ENCODE results near the gene DLX2. TPM values are rescaled to one million over a fixed set of nuclear protein-coding genes. Genes with fewer than 3 reads are reported as not detected.
A peak's percentile ranks its signal among the peaks of the same experiment; 100 is the strongest.

The DLX2 gene
- polyA plus RNA-seq, 1 donor from 2014 or later: 7.7 TPM

DNA sequence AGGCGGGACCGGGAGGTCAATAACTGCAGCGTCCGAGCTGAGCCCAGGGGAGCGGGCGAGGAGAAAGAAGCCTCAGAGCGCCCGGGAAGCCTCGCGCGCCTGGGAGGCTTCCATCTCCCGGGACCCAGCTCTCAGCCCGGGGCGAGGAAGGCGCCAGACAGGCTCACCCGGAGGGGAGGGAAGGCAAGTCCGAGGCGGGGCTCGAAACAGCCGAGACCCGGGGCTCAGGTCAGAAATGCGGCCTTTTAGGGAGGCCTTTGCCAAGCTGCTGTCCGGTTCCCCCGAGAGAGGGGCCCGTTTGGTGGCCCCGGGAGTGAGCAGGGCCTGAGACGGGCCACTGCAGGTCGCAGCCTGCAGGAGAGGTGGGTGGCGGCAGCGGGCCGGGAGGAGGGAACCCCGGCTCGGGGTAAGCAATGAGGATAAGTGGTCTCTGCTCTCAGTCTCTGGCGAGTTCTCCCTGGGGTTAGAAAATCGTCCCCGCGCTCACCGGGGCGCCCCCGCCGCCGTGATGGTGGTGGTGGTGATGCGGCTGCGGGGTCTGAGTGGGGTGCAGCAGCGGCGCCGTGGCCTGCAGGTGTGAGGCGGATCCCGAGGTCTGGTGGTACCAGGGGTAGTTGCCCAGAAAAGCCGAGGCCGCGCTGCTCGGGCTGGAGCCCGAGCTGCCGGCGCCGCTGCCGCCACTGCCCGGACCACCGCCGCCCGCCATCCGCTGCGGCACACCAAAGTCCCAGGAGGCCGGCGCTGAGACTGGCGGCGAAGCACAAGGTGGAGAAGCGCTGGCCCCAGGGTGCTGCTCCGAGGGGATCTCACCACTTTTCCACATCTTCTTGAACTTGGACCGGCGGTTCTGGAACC lies 2.4 kb downstream of the DLX2 start:
- H3K4me3 ChIP-seq (ENCODE audit: low read length): peak overlapping the region; percentile 85
- peak overlapping the region; percentile 87 for H3K4me2 ChIP-seq (ENCODE audit: low read length)
- H3F3A ChIP-seq (ENCODE audit: insufficient read depth, low read length, poor library complexity, severe bottlenecking): peaks cover 5% of the 10 kb centered on the region
- peaks cover 7% of the 10 kb centered on the region for H3K27me3 ChIP-seq (ENCODE audit: insufficient read depth, low read depth, low read length)
- no peaks in the 10 kb centered on the region for H3K9me3 ChIP-seq (ENCODE audit: low read length)
- peak overlapping the region; percentile 92 for H3K9ac ChIP-seq (ENCODE audit: low read length)
- no peak overlapping the region for H2AFZ ChIP-seq (ENCODE audit: low read depth, low read length)
- H3K27ac ChIP-seq (ENCODE audit: low read length): peak overlapping the region; percentile 93
- peaks cover 60% of the 10 kb centered on the region for H3K79me2 ChIP-seq (replicated peaks; ENCODE audit: insufficient read depth, low read length)
- peaks cover 19% of the 10 kb centered on the region for H4K20me1 ChIP-seq (ENCODE audit: insufficient read depth)
- no peak for TF ChIP-seq TAF1 (IDR thresholded peaks at IDR 0.05; ENCODE audit: low read depth)
- peak; percentile 8 for TF ChIP-seq POLR2AphosphoS5 (IDR thresholded peaks at IDR 0.05)
- no peaks in the 10 kb centered on the region for H3K36me3 ChIP-seq (ENCODE audit: insufficient read depth, low read length)
- H3K9me2 ChIP-seq (ENCODE audit: insufficient read depth, low read length): no peaks in the 10 kb centered on the region

GRCh38 chr2:172099472-172100079 lies 3.1 kb downstream of the DLX2 start:
- Histone ChIP-seq H3K9me2 (ENCODE audit: insufficient read depth, low read length) (no peaks in the 10 kb centered on the region), H3K9me3 (ENCODE audit: low read length) (no peaks in the 10 kb centered on the region), H3K27me3 (ENCODE audit: insufficient read depth, low read depth, low read length) (no peaks in the 10 kb centered on the region), H2AFZ (ENCODE audit: low read depth, low read length) (no peak overlapping the region), H3K79me2 (replicated peaks; ENCODE audit: insufficient read depth, low read length) (peaks cover 60% of the 10 kb centered on the region), H3F3A (ENCODE audit: insufficient read depth, low read length, poor library complexity, severe bottlenecking) (peaks cover 5% of the 10 kb centered on the region), H3K4me3 (ENCODE audit: low read length) (peak overlapping the region; percentile 85), H3K4me2 (ENCODE audit: low read length) (peak overlapping the region; percentile 54), H3K9ac (ENCODE audit: low read length) (peak overlapping the region; percentile 92), H3K27ac (ENCODE audit: low read length) (peak overlapping the region; percentile 93), H4K20me1 (ENCODE audit: insufficient read depth) (peaks cover 19% of the 10 kb centered on the region), H3K36me3 (ENCODE audit: insufficient read depth, low read length) (no peaks in the 10 kb centered on the region)
- TF ChIP-seq MXI1 (conservative IDR thresholded peaks at IDR 0.05; ENCODE audit: poor library complexity, severe bottlenecking) (no peak), EZH2 (IDR thresholded peaks at IDR 0.05; ENCODE audit: borderline replicate concordance, insufficient read depth, low read length, poor library complexity, severe bottlenecking) (no peak), REST (IDR thresholded peaks at IDR 0.05; ENCODE audit: borderline replicate concordance) (no peak)

GRCh38 chr2:172098650-172099471 lies 3.8 kb downstream of the DLX2 start:
- H3K4me3 ChIP-seq (ENCODE audit: low read length): peak overlapping the region; percentile 85
- H3K4me2 ChIP-seq (ENCODE audit: low read length): peak overlapping the region; percentile 92
- no peaks in the 10 kb centered on the region for H3K36me3 ChIP-seq (ENCODE audit: insufficient read depth, low read length)
- no peak overlapping the region for H2AFZ ChIP-seq (ENCODE audit: low read depth, low read length)
- peaks cover 64% of the 10 kb centered on the region for H3K79me2 ChIP-seq (replicated peaks; ENCODE audit: insufficient read depth, low read length)
- H3K27ac ChIP-seq (ENCODE audit: low read length): peak overlapping the region; percentile 93
- H3K27me3 ChIP-seq (ENCODE audit: insufficient read depth, low read depth, low read length): peaks cover 4% of the 10 kb centered on the region
- H3F3A ChIP-seq (ENCODE audit: insufficient read depth, low read length, poor library complexity, severe bottlenecking): peaks cover 5% of the 10 kb centered on the region
- peaks cover 19% of the 10 kb centered on the region for H4K20me1 ChIP-seq (ENCODE audit: insufficient read depth)
- H3K9ac ChIP-seq (ENCODE audit: low read length): peak overlapping the region; percentile 92
- no peaks in the 10 kb centered on the region for H3K9me3 ChIP-seq (ENCODE audit: low read length)
- no peaks in the 10 kb centered on the region for H3K9me2 ChIP-seq (ENCODE audit: insufficient read depth, low read length)
- TF ChIP-seq REST (IDR thresholded peaks at IDR 0.05; ENCODE audit: borderline replicate concordance) (no peak), MXI1 (conservative IDR thresholded peaks at IDR 0.05; ENCODE audit: poor library complexity, severe bottlenecking) (peak; percentile 28), SMC3 (conservative IDR thresholded peaks at IDR 0.05; ENCODE audit: poor library complexity) (no peak)

Measured in neural cell (in vitro differentiated cells).